Vagina (tissue), 2 donors: ENCODE measurements around the gene RGL2.

ENCODE experiments used
- POLR2A ChIP-seq, 2 donors: fragments of 450-650 bp; IDR thresholded peaks; one replicate each; pipeline ENCODE4 v1.6.1; 2017; ENCODE audit warnings: antibody characterized with exemption in 2 of 2, mild to moderate bottlenecking in 2 of 2, moderate library complexity in 2 of 2
- POLR2AphosphoS5 ChIP-seq, 2 donors: sonication (generic); formaldehyde crosslinking; IDR thresholded peaks; one replicate each; pipeline ENCODE4 v1.9.0; 2017; ENCODE audit warnings: antibody characterized with exemption in 2 of 2, mild to moderate bottlenecking in 2 of 2, low read depth in 1 of 2; ENCODE audit not compliant: insufficient read depth in 1 of 2
- TF ChIP-seq, protein P1 (sequence below), 3 experiments: fragments of 450-650 bp in 2 of 3; fragments of 200-600 bp in 1 of 3; sonication (generic) in 1 of 3; IDR thresholded peaks; one replicate each; pipeline ENCODE4 v1.5.1; 2017 to 2019; ENCODE audit warnings: antibody characterized with exemption in 3 of 3, mild to moderate bottlenecking in 2 of 3, moderate library complexity in 2 of 3

DNA sequence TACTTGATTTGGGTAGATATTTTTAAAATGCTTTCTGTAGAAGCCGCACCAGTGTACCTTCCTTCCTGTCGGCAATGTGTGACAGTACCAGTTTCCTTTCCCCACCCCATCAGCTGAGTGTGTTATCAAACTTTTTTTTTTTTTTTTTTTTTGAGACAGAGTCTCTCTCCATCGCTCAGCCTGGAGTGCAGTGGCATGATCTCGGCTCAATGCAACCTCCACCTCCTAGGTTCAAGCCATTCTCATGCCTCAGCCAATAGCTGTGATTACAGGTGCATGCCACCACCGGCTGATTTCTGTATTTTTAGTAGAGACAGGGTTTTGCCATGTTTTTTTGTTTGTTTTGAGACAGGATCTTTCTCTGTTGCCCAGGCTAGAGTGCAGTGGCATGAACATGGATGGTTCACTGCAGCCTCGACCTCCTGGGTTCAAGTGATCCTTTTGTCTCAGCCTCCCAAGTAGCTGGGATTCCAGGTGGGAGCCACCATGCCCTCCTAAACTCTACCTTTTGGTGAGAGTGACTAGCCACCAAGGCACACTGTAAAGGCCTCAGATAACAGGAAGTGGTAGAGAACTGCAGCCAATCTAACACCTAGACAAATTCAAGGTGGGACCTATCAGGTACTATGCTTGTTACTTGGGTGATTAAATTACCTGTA is 45.3 kb upstream of the RGL2 start:
- TF ChIP-seq, protein P1, sequence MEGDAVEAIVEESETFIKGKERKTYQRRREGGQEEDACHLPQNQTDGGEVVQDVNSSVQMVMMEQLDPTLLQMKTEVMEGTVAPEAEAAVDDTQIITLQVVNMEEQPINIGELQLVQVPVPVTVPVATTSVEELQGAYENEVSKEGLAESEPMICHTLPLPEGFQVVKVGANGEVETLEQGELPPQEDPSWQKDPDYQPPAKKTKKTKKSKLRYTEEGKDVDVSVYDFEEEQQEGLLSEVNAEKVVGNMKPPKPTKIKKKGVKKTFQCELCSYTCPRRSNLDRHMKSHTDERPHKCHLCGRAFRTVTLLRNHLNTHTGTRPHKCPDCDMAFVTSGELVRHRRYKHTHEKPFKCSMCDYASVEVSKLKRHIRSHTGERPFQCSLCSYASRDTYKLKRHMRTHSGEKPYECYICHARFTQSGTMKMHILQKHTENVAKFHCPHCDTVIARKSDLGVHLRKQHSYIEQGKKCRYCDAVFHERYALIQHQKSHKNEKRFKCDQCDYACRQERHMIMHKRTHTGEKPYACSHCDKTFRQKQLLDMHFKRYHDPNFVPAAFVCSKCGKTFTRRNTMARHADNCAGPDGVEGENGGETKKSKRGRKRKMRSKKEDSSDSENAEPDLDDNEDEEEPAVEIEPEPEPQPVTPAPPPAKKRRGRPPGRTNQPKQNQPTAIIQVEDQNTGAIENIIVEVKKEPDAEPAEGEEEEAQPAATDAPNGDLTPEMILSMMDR (IDR thresholded peaks at IDR 0.05) = no peak
- TF ChIP-seq POLR2A (IDR thresholded peaks at IDR 0.05) = no peak
- no peak for TF ChIP-seq POLR2AphosphoS5 (IDR thresholded peaks at IDR 0.05; ENCODE audit: insufficient read depth in 1 of 2, low read depth in 1 of 2)
